Prostate gland (tissue), 2 donors: ENCODE results near the gene TNRC6B. TPM values are rescaled to one million over a fixed set of nuclear protein-coding genes. Genes with fewer than 3 reads are reported as not detected.
"Not testable (repeated sequence)": the region's sequence is repeated elsewhere in the genome, so short reads cannot be mapped to it uniquely, and the experiment has no call there.

ENCODE experiments used
- DNase-seq: peaks from one replicate; pipeline ENCODE4 v3.0.0-alpha.2; 2019; ENCODE audit warnings: low spot score
- H3K27ac ChIP-seq, 2 donors: fragments of 200-600 bp; sonication (generic); 2 replicates each; pipeline ENCODE4 v1.5.1; 2017 to 2019
- H3K27me3 ChIP-seq: fragments of 200-600 bp; sonication (generic); replicated peaks from 2 replicates; pipeline ENCODE4 v1.5.1; 2019; ENCODE audit not compliant: insufficient read depth
- H3K36me3 ChIP-seq, 2 donors: fragments of 200-600 bp; sonication (generic); 1 replicate in 1 of 2; 2 replicates in 1 of 2; pipeline versions ENCODE4 v1.5.1 to v1.8.1; 2017 to 2019
- H3K4me1 ChIP-seq: fragments of 200-600 bp; sonication (generic); replicated peaks from 2 replicates; pipeline ENCODE4 v1.5.1; 2019
- H3K4me3 ChIP-seq, 2 donors: fragments of 200-600 bp; sonication (generic); 2 replicates each; pipeline ENCODE4 v1.5.1; 2017 to 2019
- H3K9me3 ChIP-seq: fragments of 200-600 bp; sonication (generic); 2 replicates; pipeline ENCODE4 v1.5.1; 2017
- CTCF ChIP-seq, 4 experiments: fragments of 200-600 bp in 2 of 4; fragments of 450-650 bp in 2 of 4; sonication (generic) in 2 of 4; IDR thresholded peaks; 1 replicate in 3 of 4; 2 replicates in 1 of 4; pipeline ENCODE4 v1.5.1; 2016 to 2019; ENCODE audit warnings: antibody characterized with exemption in 4 of 4, mild to moderate bottlenecking in 2 of 4, moderate library complexity in 2 of 4
- POLR2A ChIP-seq: fragments of 450-650 bp; IDR thresholded peaks from one replicate; pipeline ENCODE4 v1.6.1; 2016; ENCODE audit warnings: antibody characterized with exemption, mild to moderate bottlenecking
- POLR2AphosphoS5 ChIP-seq: sonication (generic); formaldehyde crosslinking; IDR thresholded peaks from one replicate; pipeline ENCODE4 v1.6.1; 2017; ENCODE audit warnings: antibody characterized with exemption
- WGBS: methylation state at CpG from one replicate; pipeline ENCODE4 v1.1.5; 2018; 5-methylcytosine and 5-hydroxymethylcytosine counted together
- intact Hi-C: fragments of 100-400 bp; cut with DNase I; formaldehyde crosslinking; loops from one replicate; pipeline ENCODE4 v1.14.2; 2022
- total RNA-seq, 2 donors: library from RNA; depleted of rRNA; stranded (reverse); fragments of >200 nt; gene quantifications; one replicate each; pipeline ENCODE4 v1.1.0, GENCODE V29; 2016

Gene TNRC6B
- total RNA-seq, 2 donors from 2014 or later: 43.8 to 118 TPM

- H3K4me3 ChIP-seq: no peak overlapping the region
- TF ChIP-seq POLR2A: no peak
- peak; percentile 55 for TF ChIP-seq POLR2AphosphoS5
- TF ChIP-seq CTCF (IDR thresholded peaks at IDR 0.05): no peak
- H3K36me3 ChIP-seq: no peaks in the 10 kb centered on the region
- no peaks in the 10 kb centered on the region for H3K9me3 ChIP-seq
- H3K27ac ChIP-seq: peak overlapping the region in 1 of 2 donors; percentile 2
- H3K27me3 ChIP-seq: no peaks in the 10 kb centered on the region
- intact Hi-C loops: no loop called here
- H3K4me1 ChIP-seq: peaks cover 5% of the 10 kb centered on the region
- WGBS: 12% methylated on average over 9 of the region's 9 CpGs
- DNase-seq: peak; percentile 41
Observed at GRCh38 chr22:40183029-40183581, 5.4 kb downstream of the TNRC6B start.

- H3K9me3 ChIP-seq, H3K27ac ChIP-seq, H3K27me3 ChIP-seq, H3K4me1 ChIP-seq, intact Hi-C loops, H3K36me3 ChIP-seq, DNase-seq, H3K4me3 ChIP-seq: not testable (repeated sequence)
- WGBS: 50% methylated on average over 13 of the region's 13 CpGs
Observed at GRCh38 chr22:40183603-40184002, 5.9 kb downstream of the TNRC6B start.

GRCh38 chr22:40187389-40187788 is 9.7 kb downstream of the TNRC6B start:
- Histone ChIP-seq H3K4me1 (peaks cover 2% of the 10 kb centered on the region), H3K27ac (no peak overlapping the region)
- intact Hi-C loops: no loop called here

GRCh38 chr22:40189997-40190396 is 12.3 kb downstream of the TNRC6B start:
- no peak for DNase-seq
- H3K9me3 ChIP-seq: no peaks in the 10 kb centered on the region
- H3K36me3 ChIP-seq: no peaks in the 10 kb centered on the region
- no peak overlapping the region for H3K4me3 ChIP-seq
- WGBS: 32% methylated on average over 1 of the region's 1 CpG
- H3K27me3 ChIP-seq: no peaks in the 10 kb centered on the region
- no peak for TF ChIP-seq CTCF (IDR thresholded peaks at IDR 0.05)
- no peak for TF ChIP-seq POLR2A
- no peak for TF ChIP-seq POLR2AphosphoS5
- intact Hi-C loops: no loop called here
- peaks cover 8% of the 10 kb centered on the region for H3K4me1 ChIP-seq
- no peak overlapping the region for H3K27ac ChIP-seq

More at GRCh38 chr22:40187389-40187788, 9.7 kb downstream of the TNRC6B start:
- no peak for DNase-seq
- Histone ChIP-seq H3K36me3 (no peaks in the 10 kb centered on the region), H3K27me3 (no peaks in the 10 kb centered on the region), H3K4me3 (no peak overlapping the region), H3K9me3 (no peaks in the 10 kb centered on the region)
- no peak for TF ChIP-seq POLR2A
- TF ChIP-seq POLR2AphosphoS5: no peak
- WGBS: 79% methylated on average over 7 of the region's 7 CpGs

- Histone ChIP-seq H3K36me3 (no peaks in the 10 kb centered on the region), H3K9me3 (no peaks in the 10 kb centered on the region), H3K4me3 (no peak overlapping the region), H3K27ac (no peak overlapping the region), H3K4me1 (peaks cover 8% of the 10 kb centered on the region), H3K27me3 (no peaks in the 10 kb centered on the region)
- no peak for TF ChIP-seq POLR2AphosphoS5
- no peak for TF ChIP-seq CTCF (IDR thresholded peaks at IDR 0.05)
- no peak for TF ChIP-seq POLR2A
- intact Hi-C loops: no loop called here
- WGBS: 62% methylated on average over 2 of the region's 2 CpGs
- DNase-seq: no peak
Observed at GRCh38 chr22:40190501-40190900, 12.8 kb downstream of the TNRC6B start.
